GM19438 (cell line): Measurements from ENCODE around the gene IRGQ.

Experiments
- ATAC-seq: cut with Tn5 transposase; IDR thresholded peaks from one replicate; pipeline ENCODE4 v1.9.1; 2021; ENCODE audit warnings: low read depth; ENCODE audit not compliant: unreplicated experiment

Gene IRGQ

GRCh38 chr19:43575156-43575950, 20.6 kb downstream of the IRGQ start, which contains the start of the genes PINLYP and XRCC1:
Gene PINLYP (plus strand): TSS chr19:43575801. CDS start chr19:43577192, 1,391 bp downstream.
Gene XRCC1 (minus strand): TSS chr19:43575527. CDS start chr19:43575458, 69 bp downstream.
- ATAC-seq, result peak; percentile 97

- ATAC-seq, result no peak
Observed at GRCh38 chr19:43574424-43575155, 21.3 kb downstream of the IRGQ start.

DNA sequence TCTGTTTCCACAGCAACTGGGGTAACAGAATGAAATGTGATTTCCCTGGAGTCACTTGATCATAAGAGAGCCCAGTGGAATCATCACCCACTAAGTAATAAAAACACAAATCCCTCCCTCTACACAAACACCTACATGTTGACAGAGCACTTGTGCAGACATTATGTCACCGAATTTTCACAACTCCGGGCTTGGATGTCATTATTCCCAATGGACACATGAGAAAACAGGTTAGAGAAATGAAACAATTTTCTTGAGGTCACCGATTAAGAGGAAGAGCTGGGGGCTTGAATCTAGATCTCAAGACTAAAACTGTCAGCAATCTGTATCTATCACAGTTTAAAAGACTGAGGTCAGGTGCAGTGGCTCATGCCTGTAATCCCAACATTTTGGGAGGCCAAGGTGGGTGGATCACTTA, 23.8 kb downstream of the IRGQ start:
- no peak for ATAC-seq

GRCh38 chr19:43570174-43570791, 25.7 kb downstream of the IRGQ start:
- ATAC-seq, result no peak

DNA sequence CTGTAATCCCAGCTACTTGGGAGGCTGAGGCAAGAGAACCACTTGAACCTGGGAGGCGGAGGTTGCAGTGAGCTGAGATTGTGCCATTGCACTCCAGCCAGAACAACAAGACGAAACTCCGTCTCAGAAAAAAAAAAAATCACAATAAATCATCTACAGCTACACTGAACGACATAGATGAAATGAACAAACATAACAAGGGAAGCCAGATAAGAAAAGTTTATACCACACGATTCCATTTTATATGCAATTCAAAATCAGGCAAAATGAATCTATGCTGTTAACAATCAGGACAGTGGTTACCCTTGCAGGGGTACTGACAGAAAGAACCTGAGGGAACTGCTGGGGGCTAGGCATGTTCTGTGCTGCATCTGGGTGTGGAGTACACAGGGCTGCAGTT, 26.3 kb downstream of the IRGQ start:
- ATAC-seq, result no peak

DNA sequence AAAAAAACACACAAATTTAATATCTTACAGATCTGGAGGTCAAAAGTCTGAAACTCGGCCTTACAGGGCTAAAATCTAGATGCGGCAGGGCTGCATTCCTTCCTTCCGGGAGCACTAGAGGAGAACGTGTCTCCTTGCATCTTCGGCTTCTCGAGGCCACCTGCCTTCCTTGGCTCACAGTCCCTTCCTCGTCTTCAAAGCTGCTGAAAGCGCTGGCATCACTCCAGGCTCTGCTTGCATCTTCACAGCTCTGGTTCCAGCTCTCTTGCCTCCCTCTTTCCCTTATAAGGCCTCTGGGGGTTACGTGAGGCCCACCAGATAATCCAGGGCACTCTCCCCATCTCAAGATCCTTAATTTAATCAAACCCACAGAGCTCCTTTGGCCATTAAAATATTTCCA, 31.1 kb downstream of the IRGQ start:
- no peak for ATAC-seq

- no peak for ATAC-seq
Observed at GRCh38 chr19:43563816-43564457, 32.0 kb downstream of the IRGQ start.

DNA sequence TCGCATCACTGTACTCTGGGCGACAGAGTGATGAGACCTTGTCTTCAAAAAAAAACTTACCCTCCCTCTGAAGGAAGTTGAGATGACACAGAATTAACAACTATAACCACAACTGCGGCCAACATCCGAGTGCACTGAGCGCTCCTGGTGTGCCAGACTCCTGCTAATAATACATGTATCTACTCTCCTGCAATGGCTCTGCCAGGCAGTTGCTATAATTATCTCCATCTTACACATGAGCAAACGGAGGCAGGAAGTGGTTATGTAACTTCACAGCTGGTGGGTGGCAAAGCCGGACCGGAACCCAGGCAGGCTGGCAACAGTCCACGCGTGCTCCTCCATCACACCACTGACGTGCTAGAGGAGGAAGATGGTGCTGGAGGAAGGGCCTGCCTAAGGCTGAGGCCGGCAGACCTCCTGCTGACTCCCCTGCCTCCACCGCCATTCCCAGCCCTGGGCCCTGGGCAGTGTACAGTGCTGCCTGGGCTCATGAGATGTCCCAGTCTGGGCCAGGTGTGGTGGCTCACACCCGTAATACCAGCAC, 33.2 kb downstream of the IRGQ start:
- peak; percentile 74 for ATAC-seq

- ATAC-seq, result no peak
Observed at GRCh38 chr19:43562226-43562697, 33.7 kb downstream of the IRGQ start.

DNA sequence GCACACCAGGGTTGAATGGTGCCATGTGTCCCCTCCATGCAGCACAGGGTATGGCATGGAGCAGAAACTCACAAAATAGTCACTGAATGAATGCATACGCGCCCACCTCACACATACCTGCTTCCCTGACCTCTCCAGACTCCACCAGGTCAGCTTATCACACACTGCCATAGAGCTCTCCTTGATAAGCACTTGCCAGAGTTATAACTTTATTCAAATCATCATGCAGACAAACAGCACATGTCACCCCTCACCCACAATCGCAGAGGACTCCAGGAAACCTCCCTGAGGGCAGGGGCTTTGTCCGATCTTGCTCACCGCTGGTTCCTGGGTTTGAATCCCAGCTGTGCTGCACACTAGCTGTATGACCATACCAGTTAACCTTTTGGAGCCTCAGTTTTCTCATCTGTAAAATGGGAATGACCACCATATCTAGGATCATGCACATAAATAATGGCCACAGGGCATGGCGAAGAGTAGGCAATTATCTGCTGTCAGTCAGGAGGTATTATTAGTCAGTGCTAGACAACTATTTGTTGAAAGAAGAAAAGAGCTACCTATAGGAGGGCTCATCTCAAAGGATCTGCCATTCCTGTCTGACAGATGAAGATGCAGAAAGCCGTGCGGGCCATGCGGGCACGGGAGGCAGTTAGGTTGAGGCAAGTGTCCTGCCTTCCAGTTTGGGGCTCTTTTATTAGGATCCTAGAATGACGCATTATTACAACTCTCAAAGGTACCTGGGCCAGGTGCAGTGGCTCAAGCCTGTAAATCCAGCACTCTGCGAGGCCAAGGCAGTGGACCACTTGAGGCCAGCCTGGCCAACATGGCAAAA, 34.6 kb downstream of the IRGQ start:
- no peak for ATAC-seq

DNA sequence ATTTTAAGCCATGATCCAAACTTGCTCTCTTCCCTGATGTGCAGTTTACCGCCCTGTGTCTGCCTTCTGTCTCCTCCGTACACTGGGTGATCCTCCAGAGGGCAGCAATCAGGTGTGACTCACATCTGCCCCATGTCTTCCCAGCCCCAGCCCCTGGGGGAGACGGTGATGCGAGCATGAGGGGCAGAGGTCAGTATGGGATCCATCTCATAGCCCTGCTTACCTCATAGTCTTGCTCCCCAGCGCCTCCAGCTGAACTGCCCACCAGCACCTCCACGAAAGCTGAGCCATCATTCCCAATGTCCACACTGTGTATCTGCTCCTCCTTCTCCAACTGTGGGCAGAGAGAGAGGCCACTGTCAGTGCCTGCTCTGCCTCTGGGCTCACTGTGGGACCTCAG, 35.2 kb downstream of the IRGQ start:
- ATAC-seq, result no peak

DNA sequence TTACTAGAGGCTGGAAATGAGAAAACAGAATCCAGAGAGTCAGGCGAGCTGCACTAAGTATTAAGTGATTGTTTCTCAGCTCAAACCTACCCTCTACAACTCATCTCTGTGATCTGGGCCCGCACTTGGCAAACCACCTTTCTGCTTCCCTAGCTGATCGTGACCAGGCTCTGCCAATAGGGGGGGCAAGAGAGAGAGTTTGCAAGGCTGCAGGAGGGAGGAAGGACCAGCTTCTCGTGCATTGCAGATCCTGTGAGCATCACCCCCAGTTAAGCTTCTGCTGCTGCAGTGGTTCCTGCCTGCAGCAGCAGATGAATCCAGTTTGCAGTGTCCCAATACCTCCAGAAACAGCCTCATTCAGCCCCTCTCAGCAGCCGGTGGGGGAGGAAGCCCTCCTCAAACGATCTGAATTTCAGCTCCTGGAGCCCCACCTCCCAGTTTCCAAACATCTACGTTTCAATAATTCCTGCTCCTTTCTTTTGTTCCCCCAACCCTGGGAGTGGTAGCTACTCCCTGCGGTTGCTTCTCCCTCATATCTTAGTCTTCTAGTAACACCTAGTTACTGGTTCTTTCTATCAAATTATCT, 40.7 kb downstream of the IRGQ start:
- ATAC-seq, result no peak

- ATAC-seq, result no peak
Observed at GRCh38 chr19:43554317-43554895, 41.5 kb downstream of the IRGQ start.

DNA sequence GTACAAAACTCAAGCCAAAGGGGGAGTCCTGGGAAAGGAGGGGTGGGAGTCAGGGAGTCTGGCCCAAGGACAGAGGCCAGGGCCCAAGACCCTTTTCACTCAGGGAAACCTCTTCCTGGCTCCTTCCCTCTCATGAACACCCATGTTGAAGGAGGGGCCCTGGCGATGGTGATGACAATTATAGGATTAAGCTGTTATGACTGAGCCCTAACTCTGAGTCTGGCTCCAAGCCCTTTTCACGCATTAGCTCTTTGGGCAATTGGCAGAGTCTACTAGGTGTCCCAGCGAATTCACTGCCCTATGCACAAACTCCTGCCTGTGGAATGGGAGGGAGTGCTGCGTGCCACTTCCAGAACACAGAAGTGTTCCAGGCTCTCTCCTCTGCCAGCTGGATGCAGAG, 42.3 kb downstream of the IRGQ start:
- no peak for ATAC-seq

DNA sequence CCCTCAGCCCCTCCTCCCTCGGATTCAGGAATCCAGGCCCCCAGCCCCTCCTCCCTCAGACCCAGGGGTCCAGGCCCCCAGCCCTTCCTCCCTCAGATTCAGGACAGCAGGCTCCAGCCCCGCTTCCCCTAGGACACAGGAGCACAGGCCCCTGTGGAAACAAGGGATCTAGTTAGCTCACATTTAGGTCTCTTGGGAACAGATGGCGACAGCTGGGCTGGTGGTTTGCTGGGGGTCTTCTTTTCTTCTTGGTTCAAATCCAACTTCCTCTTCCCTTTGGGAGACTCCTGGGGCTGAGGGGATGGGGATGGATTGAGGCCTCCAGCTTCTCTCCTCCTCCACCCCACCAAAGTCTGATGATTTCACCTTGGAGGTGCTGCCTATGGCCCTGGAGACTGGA, 43.3 kb downstream of the IRGQ start:
- ATAC-seq, result no peak

DNA sequence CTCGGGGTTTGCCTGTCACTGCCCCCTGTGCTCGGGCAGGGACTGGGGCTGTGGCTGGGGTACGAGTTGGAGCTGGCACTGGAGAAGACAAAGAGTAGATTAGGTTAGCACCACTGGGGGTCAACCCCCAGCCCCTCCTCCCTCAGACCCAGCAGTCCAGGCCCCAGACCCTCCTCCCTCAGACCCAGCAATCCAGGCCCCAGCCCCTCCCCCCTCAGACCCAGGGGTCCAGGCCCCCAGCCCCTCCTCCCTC, 43.8 kb downstream of the IRGQ start:
- ATAC-seq, result no peak

DNA sequence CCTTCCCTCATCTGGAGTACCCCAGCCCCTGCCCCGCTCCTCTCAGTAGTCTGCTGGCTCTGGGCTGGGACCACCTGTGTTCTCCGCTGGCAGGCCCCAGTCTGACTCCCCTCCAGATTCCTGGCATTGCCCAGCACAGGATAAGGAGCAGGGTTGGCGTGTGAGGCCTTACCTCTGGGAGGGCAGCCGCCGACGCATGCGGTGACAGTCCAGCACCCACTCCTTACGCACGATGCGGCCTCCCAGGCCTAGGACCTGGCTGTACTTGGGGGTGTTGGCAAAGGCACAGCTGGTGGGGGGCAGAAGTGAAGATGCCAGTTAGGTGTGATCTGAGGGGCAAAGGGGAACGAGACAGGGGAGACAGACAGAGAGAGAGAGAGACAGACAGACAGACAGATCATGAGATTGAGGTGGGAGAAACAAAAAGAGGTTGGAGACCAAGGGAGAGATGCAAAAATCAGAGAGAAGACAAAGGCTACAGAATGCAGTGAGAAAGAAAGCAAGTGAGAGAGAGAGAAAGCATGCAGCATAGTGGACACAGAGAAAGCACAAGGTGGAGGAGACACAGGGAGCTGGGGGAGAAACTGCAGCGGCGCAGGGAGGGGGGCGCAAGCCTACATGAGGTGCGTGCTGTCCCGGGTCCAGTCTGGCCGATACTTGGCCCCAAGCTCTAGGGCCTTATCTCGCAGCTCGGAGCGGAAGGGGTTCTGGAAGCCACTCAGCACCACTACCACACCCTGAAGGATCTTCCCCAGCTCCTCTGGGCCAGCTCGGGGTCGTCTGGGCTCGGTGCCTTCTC, 44.3 kb downstream of the IRGQ start:
- ATAC-seq, result no peak

DNA sequence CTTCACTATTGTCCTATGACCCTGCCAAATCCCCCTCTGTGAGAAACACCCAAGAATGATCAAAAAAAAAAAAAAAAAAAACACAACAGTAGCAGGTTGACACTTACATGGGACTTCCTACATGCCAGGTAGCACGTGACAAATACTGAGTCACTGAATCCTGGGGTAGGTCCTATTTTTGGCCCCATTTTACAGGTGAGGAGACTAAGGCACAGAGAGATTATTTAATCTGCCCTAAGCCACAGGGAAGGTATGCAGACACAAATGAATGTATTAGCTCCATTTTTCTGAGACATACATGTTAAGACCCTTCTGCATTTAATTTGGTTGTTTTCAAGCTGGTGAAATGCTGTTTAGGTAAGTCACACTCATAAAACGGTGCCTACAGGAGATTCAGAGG, 47.2 kb downstream of the IRGQ start:
- no peak for ATAC-seq
